SK-N-SH treated with all-trans-retinoic acid at 6 μM for 48 hours (cell line): ENCODE results near the gene LAMA3.
A peak's percentile ranks its signal among the peaks of the same experiment; 100 is the strongest.

Source experiments
- ATAC-seq: fragments of 200-7000 bp; cut with Tn5 transposase; 3 replicates; pipeline ENCODE4 v1.9.1; 2020; ENCODE audit warnings: mild to moderate bottlenecking, moderate library complexity
- ARNTL ChIP-seq: fragments of 450-650 bp; formaldehyde crosslinking; IDR thresholded peaks from 2 replicates; pipeline ENCODE4 v1.5.0; 2020; ENCODE audit warnings: low read depth, mild to moderate bottlenecking, moderate library complexity, borderline replicate concordance
- BACH2 ChIP-seq: fragments of 250-450 bp; sonication (Bioruptor Pico); IDR thresholded peaks from 2 replicates; pipeline ENCODE4 v1.9.0; 2021; ENCODE audit warnings: mild to moderate bottlenecking, borderline replicate concordance
- CREB5 ChIP-seq: fragments of 250-450 bp; sonication (Bioruptor Pico); IDR thresholded peaks from 2 replicates; pipeline ENCODE4 v1.5.1; 2020; ENCODE audit warnings: low read depth, mild to moderate bottlenecking, moderate library complexity
- ESRRG ChIP-seq: fragments of 250-450 bp; sonication (Bioruptor Pico); IDR thresholded peaks from 2 replicates; pipeline ENCODE4 v1.6.1; 2021; ENCODE audit warnings: mild to moderate bottlenecking
- ISL1 ChIP-seq: fragments of 250-450 bp; sonication (Bioruptor Pico); IDR thresholded peaks from 2 replicates; pipeline ENCODE4 v2.1.2; 2022; ENCODE audit warnings: mild to moderate bottlenecking, moderate library complexity
- OSR1 ChIP-seq: fragments of 250-450 bp; sonication (Bioruptor Pico); IDR thresholded peaks from 2 replicates; pipeline ENCODE4 v1.8.0; 2022; ENCODE audit warnings: moderate library complexity, mild to moderate bottlenecking, inconsistent platforms
- PATZ1 ChIP-seq: fragments of 250-450 bp; sonication (Bioruptor Pico); IDR thresholded peaks from 2 replicates; pipeline ENCODE4 v1.8.0; 2020; ENCODE audit warnings: mild to moderate bottlenecking, moderate library complexity, borderline replicate concordance
- PPARA ChIP-seq: fragments of 250-450 bp; sonication (Bioruptor Pico); IDR thresholded peaks from 2 replicates; pipeline ENCODE4 v1.5.0; 2020; ENCODE audit warnings: mild to moderate bottlenecking, borderline replicate concordance
- TCF4 ChIP-seq: fragments of 250-450 bp; sonication (Bioruptor Pico); IDR thresholded peaks from 2 replicates; pipeline ENCODE4 v1.8.0; 2021; ENCODE audit warnings: mild to moderate bottlenecking, moderate library complexity, borderline replicate concordance
- TOX ChIP-seq: fragments of 250-450 bp; sonication (Bioruptor Pico); IDR thresholded peaks from 2 replicates; pipeline ENCODE4 v1.8.0; 2021; ENCODE audit warnings: mild to moderate bottlenecking, moderate library complexity, borderline replicate concordance
- TSHZ2 ChIP-seq: fragments of 250-450 bp; sonication (Bioruptor Pico); IDR thresholded peaks from 2 replicates; pipeline ENCODE4 v1.5.0; 2020; ENCODE audit warnings: mild to moderate bottlenecking, moderate library complexity
- ZC3H10 ChIP-seq: fragments of 250-450 bp; sonication (Bioruptor Pico); IDR thresholded peaks from 2 replicates; pipeline ENCODE4 v1.5.1; 2021; ENCODE audit warnings: mild to moderate bottlenecking, moderate library complexity
- ZFP30 ChIP-seq: fragments of 450-650 bp; formaldehyde crosslinking; IDR thresholded peaks from 2 replicates; pipeline ENCODE4 v1.5.0; 2022; ENCODE audit warnings: mild to moderate bottlenecking, moderate library complexity
- ZNF565 ChIP-seq: fragments of 450-650 bp; formaldehyde crosslinking; conservative IDR thresholded peaks from 2 replicates; pipeline ENCODE4 v1.5.0; 2020; ENCODE audit warnings: low read depth, mild to moderate bottlenecking, moderate library complexity
- ZNF70 ChIP-seq: fragments of 450-650 bp; formaldehyde crosslinking; IDR thresholded peaks from 2 replicates; pipeline ENCODE4 v1.5.0; 2020; ENCODE audit warnings: mild to moderate bottlenecking, moderate library complexity
- ZNF8 ChIP-seq: fragments of 450-650 bp; formaldehyde crosslinking; IDR thresholded peaks from 2 replicates; pipeline ENCODE4 v1.5.0; 2020; ENCODE audit warnings: mild to moderate bottlenecking, moderate library complexity

LAMA3 gene

GRCh38 chr18:23998018-23998417 is 308.8 kb downstream of the LAMA3 start:
- TF ChIP-seq PATZ1 (CRISPR knock-in tag): no peak
- ATAC-seq: no peak

- no peak for ATAC-seq
- TF ChIP-seq ZNF8: no peak
- no peak for TF ChIP-seq ARNTL (CRISPR knock-in tag)
- no peak for TF ChIP-seq ZNF565 (CRISPR knock-in tag)
- TF ChIP-seq TCF4 (CRISPR knock-in tag): no peak
- no peak for TF ChIP-seq ZNF70 (CRISPR knock-in tag)
- TF ChIP-seq CREB5 (CRISPR knock-in tag): no peak
- no peak for TF ChIP-seq OSR1 (CRISPR knock-in tag)
- no peak for TF ChIP-seq TOX (CRISPR knock-in tag)
- no peak for TF ChIP-seq ZC3H10
- no peak for TF ChIP-seq PATZ1 (CRISPR knock-in tag)
These were observed 309.6 kb downstream of the LAMA3 start for GRCh38 chr18:23998820-23999219.

- no peak for ATAC-seq
- TF ChIP-seq PPARA (CRISPR knock-in tag): no peak
- no peak for TF ChIP-seq CREB5 (CRISPR knock-in tag)
- no peak for TF ChIP-seq TOX (CRISPR knock-in tag)
These were observed 311.6 kb downstream of the LAMA3 start for GRCh38 chr18:24000613-24001490.

- peak; percentile 44; the same call in 1 of the 3 replicates for ATAC-seq
- TF ChIP-seq ZNF565 (CRISPR knock-in tag): no peak
- TF ChIP-seq CREB5 (CRISPR knock-in tag): no peak
- TF ChIP-seq PPARA (CRISPR knock-in tag): no peak
- TF ChIP-seq ESRRG: no peak
- no peak for TF ChIP-seq TCF4 (CRISPR knock-in tag)
- TF ChIP-seq TSHZ2 (CRISPR knock-in tag): no peak
- TF ChIP-seq ZFP30 (CRISPR knock-in tag): no peak
- no peak for TF ChIP-seq ZNF70 (CRISPR knock-in tag)
- TF ChIP-seq BACH2 (CRISPR knock-in tag): no peak
- TF ChIP-seq ISL1 (CRISPR knock-in tag): no peak
These were observed 313.2 kb downstream of the LAMA3 start for GRCh38 chr18:24002479-24002878.
